Measurements from ENCODE around the gene SPATS2.

GRCh38 chr12:49375406-49375805 is 8.1 kb downstream of the SPATS2 start:
- no peak for TF ChIP-seq CTCF (IDR thresholded peaks at IDR 0.05)
- no peak for TF ChIP-seq POLR2A (IDR thresholded peaks at IDR 0.05)
- TF ChIP-seq POLR2AphosphoS5 (IDR thresholded peaks at IDR 0.05), result no peak

Data from sigmoid colon (tissue), 4 donors.